HepG2 (cell line): ENCODE data around the gene ZNF227. TPM values are rescaled to one million over a fixed set of nuclear protein-coding genes. Genes with fewer than 3 reads are reported as not detected.
A peak's percentile ranks its signal among the peaks of the same experiment; 100 is the strongest.
"Not testable (repeated sequence)": the region's sequence is repeated elsewhere in the genome, so short reads cannot be mapped to it uniquely, and the experiment has no call there.

ENCODE experiments used
- ATAC-seq: fragments of 200-7000 bp; cut with Tn5 transposase; 3 replicates; pipeline ENCODE4 v1.9.1; 2020; ENCODE audit warnings: mild to moderate bottlenecking, moderate library complexity
- BruUV-seq: library from RNA; stranded (reverse); fragments of 400-500 nt; replicated peaks from 2 replicates; lab custom pipeline; 2021; lab: Mats Ljungman, UMichigan
- CTCF ChIA-PET: fragments of 300-600 bp; formaldehyde crosslinking; extraction: SDS; loops from one replicate; lab custom pipeline; 2021; ENCODE audit warnings: low total read pairs, inconsistent platforms, low intra/inter-chr PET ratio; lab: Yijun Ruan, JAX
- POLR2A ChIA-PET: fragments of 350-600 bp; sonication (Branson Sonifier 250); formaldehyde crosslinking; loops from one replicate; lab custom pipeline; 2020; ENCODE audit warnings: antibody characterized with exemption, inconsistent platforms; lab: Yijun Ruan, JAX
- DNase-seq: peaks from one replicate; pipeline ENCODE4 v3.0.0-alpha.2; 2015; ENCODE audit warnings: low spot score
- FAIRE-seq: peaks from 3 replicates; lab custom pipeline; 2011; peaks lifted over from hg19 to GRCh38; lab: Jason Lieb, UNC
- H2AFZ ChIP-seq: one replicate; pipeline ENCODE4 v1.6.1; 2011; ENCODE audit warnings: low read length, inconsistent platforms
- H3K27ac ChIP-seq: fragments of 300-600 bp; 3 replicates; pipeline ENCODE4 v1.8.0; 2011; ENCODE audit warnings: mixed run types, mild to moderate bottlenecking, mixed read lengths, low read length, inconsistent platforms; ENCODE audit not compliant: insufficient read depth; ENCODE audit errors: extremely low read length
- H3K27me3 ChIP-seq, 2 experiments: fragments of 200-600 bp in 1 of 2; 2 replicates in 1 of 2; 3 replicates in 1 of 2; pipeline versions ENCODE4 v1.6.0 to v1.8.0; 2011; ENCODE audit warnings: low read length in 2 of 2, mild to moderate bottlenecking in 2 of 2, moderate library complexity in 2 of 2, inconsistent platforms in 1 of 2; ENCODE audit not compliant: insufficient read depth in 2 of 2, control insufficient read depth in 1 of 2
- H3K36me3 ChIP-seq, 2 experiments: fragments of 200-600 bp in 1 of 2; replicated peaks in 1 of 2; 2 replicates in 1 of 2; 3 replicates in 1 of 2; pipeline versions ENCODE4 v1.5.1 to v1.8.0; 2011; ENCODE audit warnings: low read length in 2 of 2, inconsistent platforms in 1 of 2; ENCODE audit not compliant: insufficient read depth in 2 of 2, control insufficient read depth in 1 of 2
- H3K4me1 ChIP-seq: 2 replicates; pipeline ENCODE4 v1.5.1; 2012; ENCODE audit warnings: low read length, inconsistent platforms; ENCODE audit not compliant: insufficient read depth
- H3K4me2 ChIP-seq: 2 replicates; pipeline ENCODE4 v1.6.0; 2011; ENCODE audit warnings: low read depth, low read length, inconsistent platforms
- H3K4me3 ChIP-seq, 3 experiments: fragments of 200-600 bp in 1 of 3; sonication (generic), shearing (Covaris generic) in 1 of 3; replicated peaks in 1 of 3; 2 replicates each; pipeline ENCODE4 v1.5.1; 2011 to 2016; ENCODE audit warnings: low read length in 3 of 3, inconsistent platforms in 2 of 3, low read depth in 2 of 3, mild to moderate bottlenecking in 2 of 3, control low read depth in 1 of 3, mixed read lengths in 1 of 3; ENCODE audit not compliant: insufficient read depth in 1 of 3
- H3K79me2 ChIP-seq: one replicate; pipeline ENCODE4 v1.6.1; 2011; ENCODE audit warnings: low read length, inconsistent platforms; ENCODE audit not compliant: insufficient read depth
- H3K9ac ChIP-seq: 2 replicates; pipeline ENCODE4 v1.6.0; 2011; ENCODE audit warnings: mild to moderate bottlenecking, low read depth, low read length, inconsistent platforms; ENCODE audit not compliant: insufficient read depth
- H3K9me3 ChIP-seq: 2 replicates; pipeline ENCODE4 v1.5.1; 2012; ENCODE audit warnings: mild to moderate bottlenecking, low read length
- H4K20me1 ChIP-seq: 2 replicates; pipeline ENCODE4 v1.6.0; 2011; ENCODE audit warnings: inconsistent platforms, mild to moderate bottlenecking, low read length, moderate library complexity; ENCODE audit not compliant: insufficient read depth
- ARHGAP35 ChIP-seq: sonication (generic); formaldehyde crosslinking; IDR thresholded peaks from 2 replicates; pipeline ENCODE4 v1.9.0; 2022; ENCODE audit warnings: mild to moderate bottlenecking, inconsistent platforms, moderate library complexity, missing genetic modification reagents, borderline replicate concordance
- ARID5B ChIP-seq: IDR thresholded peaks from 2 replicates; pipeline ENCODE4 v1.4.0; 2020; ENCODE audit warnings: mild to moderate bottlenecking, missing genetic modification reagents
- FOXA1 ChIP-seq, 2 experiments: fragments of 450-650 bp in 1 of 2; sonication (generic) in 1 of 2; formaldehyde crosslinking in 1 of 2; IDR thresholded peaks; 2 replicates each; pipeline versions ENCODE4 v1.4.0 to v1.6.1; 2016 to 2020; ENCODE audit warnings: missing genetic modification reagents in 1 of 2
- NR2C2 ChIP-seq: sonication (generic); formaldehyde crosslinking; IDR thresholded peaks from 2 replicates; pipeline ENCODE4 v1.4.0; 2020; ENCODE audit warnings: missing genetic modification reagents, mild to moderate bottlenecking, moderate library complexity, borderline replicate concordance
- ZNF776 ChIP-seq: sonication (generic); formaldehyde crosslinking; IDR thresholded peaks from 2 replicates; pipeline ENCODE4 v1.4.0; 2020; ENCODE audit warnings: mild to moderate bottlenecking, missing genetic modification reagents
- WGBS: methylation state at CpG from one replicate; pipeline ENCODE4 v1.1.6; 2017; ENCODE audit warnings: low lambda C conversion rate; 5-methylcytosine and 5-hydroxymethylcytosine counted together
- in situ Hi-C: cut with HindIII; loops from 2 replicates; pipeline ENCODE4 v1.10.0; 2017; ENCODE audit warnings: low pct_unique_long_range_greater_than_20kb; ENCODE audit not compliant: extremely low pct_ligation_motif_present
- intact Hi-C: fragments of 100-400 bp; cut with micrococcal nuclease; formaldehyde crosslinking; loops from one replicate; pipeline ENCODE4 v1.10.0; 2022; ENCODE audit not compliant: unreplicated experiment
- polyA plus RNA-seq, 8 experiments: library from polyadenylated mRNA; depleted of rRNA in 3 of 8; stranded (reverse) in 7 of 8; unstranded in 1 of 8; fragments of >200 nt; fragmentation: Illumina TruSeq in 4 of 8; extraction: Trizol in 4 of 8; gene quantifications; 2 replicates each; pipeline versions ENCODE4 v1.2.1 to v1.2.3, GENCODE V29; 2011 to 2016; ENCODE audit warnings: low read depth in 4 of 8, missing spikeins in 1 of 8, mixed read lengths in 1 of 8; ENCODE audit not compliant: insufficient read depth in 1 of 8
- total RNA-seq, 5 experiments: library from RNA; depleted of rRNA; stranded (reverse); fragments of >200 nt; fragmentation: Illumina TruSeq; extraction: Trizol; gene quantifications; 2 replicates each; pipeline ENCODE4 v1.2.3, GENCODE V29; 2016; ENCODE audit warnings: low read depth in 1 of 5
- TF ChIP-seq, protein P1 (sequence below): sonication (generic); formaldehyde crosslinking; IDR thresholded peaks from 2 replicates; pipeline ENCODE4 v1.5.0; 2020; ENCODE audit warnings: mild to moderate bottlenecking, missing genetic modification reagents
- TF ChIP-seq, protein P2 (sequence below): sonication (generic); formaldehyde crosslinking; IDR thresholded peaks from 2 replicates; pipeline ENCODE4 v1.4.0; 2020; ENCODE audit warnings: missing genetic modification reagents, borderline replicate concordance

ZNF227 gene
- total and polyA plus RNA-seq, 2 of the 13 experiments (the other 11 are each of a cell fraction or from before 2014, with no cell fraction given), result 3.1 to 16.8 TPM

DNA sequence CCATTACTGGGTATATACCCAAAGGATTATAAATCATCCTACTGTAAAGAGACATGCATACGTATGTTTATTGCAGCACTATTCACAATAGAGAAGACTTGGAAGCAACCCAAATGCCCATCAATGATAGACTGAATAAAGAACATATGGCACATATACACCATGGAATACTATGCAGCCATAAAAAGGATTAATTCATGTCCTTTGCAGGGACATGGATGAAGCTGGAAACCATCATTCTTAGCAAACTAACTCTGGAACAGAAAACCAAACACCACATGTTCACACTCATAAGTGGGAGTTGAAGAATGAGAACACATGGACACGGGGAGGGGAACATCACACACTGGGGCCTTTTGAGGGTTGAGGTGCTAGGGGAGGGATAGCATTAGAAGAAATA lies 41.1 kb downstream of the ZNF227 start:
- POLR2A ChIA-PET, H3K4me3 ChIP-seq, H3K79me2 ChIP-seq, H3K4me2 ChIP-seq, DNase-seq, H2AFZ ChIP-seq, H3K27ac ChIP-seq, in situ Hi-C loops, H3K36me3 ChIP-seq, BruUV-seq, H4K20me1 ChIP-seq, H3K9ac ChIP-seq, ATAC-seq, intact Hi-C loops, FAIRE-seq, CTCF ChIA-PET, H3K27me3 ChIP-seq: not testable (repeated sequence)
- Histone ChIP-seq H3K4me1 (peaks cover 22% of the 10 kb centered on the region), H3K9me3 (peaks cover 35% of the 10 kb centered on the region)
- WGBS, result 100% methylated on average over 2 of the region's 2 CpGs

DNA sequence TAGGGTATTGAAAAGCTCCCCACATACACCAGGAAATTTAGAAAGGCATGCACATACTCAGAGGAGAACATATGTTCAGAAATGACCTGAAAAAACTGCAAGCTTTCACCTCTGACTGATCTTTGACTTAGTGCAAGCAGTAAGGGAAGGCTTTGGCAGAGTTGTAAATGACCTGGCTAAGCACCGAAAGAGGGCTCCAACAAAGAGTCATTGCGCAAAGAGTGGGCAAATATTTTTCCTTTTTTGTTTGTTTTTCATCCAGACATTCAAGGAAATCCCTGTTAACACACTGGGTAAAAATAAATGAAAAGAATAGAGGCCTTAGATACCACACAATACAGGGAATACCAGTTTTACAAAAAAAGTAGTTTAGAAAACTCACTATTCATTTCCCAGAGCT lies 42.2 kb downstream of the ZNF227 start:
- Histone ChIP-seq H3K36me3 (no peaks in the 10 kb centered on the region), H3K9me3 (peaks cover 35% of the 10 kb centered on the region), H3K9ac (no peak overlapping the region), H3K4me1 (peaks cover 22% of the 10 kb centered on the region), H3K4me2 (peak overlapping the region; percentile 33), H3K79me2 (no peaks in the 10 kb centered on the region), H2AFZ (no peak overlapping the region), H3K4me3 (no peak overlapping the region), H3K27ac (peak overlapping the region; percentile 54), H3K27me3 (no peaks in the 10 kb centered on the region), H4K20me1 (no peaks in the 10 kb centered on the region)
- 2% methylated on average over 2 of the region's 2 CpGs for WGBS
- CTCF ChIA-PET, result no interaction called here
- intact Hi-C loops, result loop anchor here (2.0 kb wide), 1 partner anchor 50 kb away; the partner anchor contains the start of gene ZNF235
- ATAC-seq (peak; percentile 98), DNase-seq (peak; percentile 85), FAIRE-seq (peak; percentile 67)
- POLR2A ChIA-PET, result interaction anchor here (0.6 to 1.4 kb wide), 3 partner anchors 42 to 89 kb away, joined by 3 read pairs; partner anchors contain the start of genes ZNF226 and ZNF227
- no TSS peak for BruUV-seq
- in situ Hi-C loops, result no loop called here
- TF ChIP-seq ARHGAP35 (CRISPR knock-in tag) (no peak), FOXA1 (IDR thresholded peaks at IDR 0.05) (no peak), FOXA1 (CRISPR knock-in tag; IDR thresholded peaks at IDR 0.05) (no peak), NR2C2 (CRISPR knock-in tag) (no peak), ARID5B (peak; percentile 86), ZNF776 (CRISPR knock-in tag) (no peak)
- TF ChIP-seq, protein P1, sequence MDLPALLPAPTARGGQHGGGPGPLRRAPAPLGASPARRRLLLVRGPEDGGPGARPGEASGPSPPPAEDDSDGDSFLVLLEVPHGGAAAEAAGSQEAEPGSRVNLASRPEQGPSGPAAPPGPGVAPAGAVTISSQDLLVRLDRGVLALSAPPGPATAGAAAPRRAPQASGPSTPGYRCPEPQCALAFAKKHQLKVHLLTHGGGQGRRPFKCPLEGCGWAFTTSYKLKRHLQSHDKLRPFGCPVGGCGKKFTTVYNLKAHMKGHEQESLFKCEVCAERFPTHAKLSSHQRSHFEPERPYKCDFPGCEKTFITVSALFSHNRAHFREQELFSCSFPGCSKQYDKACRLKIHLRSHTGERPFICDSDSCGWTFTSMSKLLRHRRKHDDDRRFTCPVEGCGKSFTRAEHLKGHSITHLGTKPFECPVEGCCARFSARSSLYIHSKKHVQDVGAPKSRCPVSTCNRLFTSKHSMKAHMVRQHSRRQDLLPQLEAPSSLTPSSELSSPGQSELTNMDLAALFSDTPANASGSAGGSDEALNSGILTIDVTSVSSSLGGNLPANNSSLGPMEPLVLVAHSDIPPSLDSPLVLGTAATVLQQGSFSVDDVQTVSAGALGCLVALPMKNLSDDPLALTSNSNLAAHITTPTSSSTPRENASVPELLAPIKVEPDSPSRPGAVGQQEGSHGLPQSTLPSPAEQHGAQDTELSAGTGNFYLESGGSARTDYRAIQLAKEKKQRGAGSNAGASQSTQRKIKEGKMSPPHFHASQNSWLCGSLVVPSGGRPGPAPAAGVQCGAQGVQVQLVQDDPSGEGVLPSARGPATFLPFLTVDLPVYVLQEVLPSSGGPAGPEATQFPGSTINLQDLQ, result no peak
- TF ChIP-seq, protein P2, sequence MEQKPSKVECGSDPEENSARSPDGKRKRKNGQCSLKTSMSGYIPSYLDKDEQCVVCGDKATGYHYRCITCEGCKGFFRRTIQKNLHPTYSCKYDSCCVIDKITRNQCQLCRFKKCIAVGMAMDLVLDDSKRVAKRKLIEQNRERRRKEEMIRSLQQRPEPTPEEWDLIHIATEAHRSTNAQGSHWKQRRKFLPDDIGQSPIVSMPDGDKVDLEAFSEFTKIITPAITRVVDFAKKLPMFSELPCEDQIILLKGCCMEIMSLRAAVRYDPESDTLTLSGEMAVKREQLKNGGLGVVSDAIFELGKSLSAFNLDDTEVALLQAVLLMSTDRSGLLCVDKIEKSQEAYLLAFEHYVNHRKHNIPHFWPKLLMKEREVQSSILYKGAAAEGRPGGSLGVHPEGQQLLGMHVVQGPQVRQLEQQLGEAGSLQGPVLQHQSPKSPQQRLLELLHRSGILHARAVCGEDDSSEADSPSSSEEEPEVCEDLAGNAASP (CRISPR knock-in tag), result peak; percentile 77; the same call in 1 of the 2 replicates
